NCI-H2081 treated with DMSO at 0.1 percent for 48 hours (cell line): ENCODE results near the gene IHH.

Source experiments
- DNase-seq: peaks from one replicate; lab custom pipeline; 2025; lab: John Stamatoyannopoulos, UW

The IHH gene

GRCh38 chr2:219076253-219076652 lies 15.5 kb upstream of the IHH start:
- DNase-seq, result no peak

GRCh38 chr2:219073413-219074129 lies 12.8 kb upstream of the IHH start:
- DNase-seq, result no peak

DNA sequence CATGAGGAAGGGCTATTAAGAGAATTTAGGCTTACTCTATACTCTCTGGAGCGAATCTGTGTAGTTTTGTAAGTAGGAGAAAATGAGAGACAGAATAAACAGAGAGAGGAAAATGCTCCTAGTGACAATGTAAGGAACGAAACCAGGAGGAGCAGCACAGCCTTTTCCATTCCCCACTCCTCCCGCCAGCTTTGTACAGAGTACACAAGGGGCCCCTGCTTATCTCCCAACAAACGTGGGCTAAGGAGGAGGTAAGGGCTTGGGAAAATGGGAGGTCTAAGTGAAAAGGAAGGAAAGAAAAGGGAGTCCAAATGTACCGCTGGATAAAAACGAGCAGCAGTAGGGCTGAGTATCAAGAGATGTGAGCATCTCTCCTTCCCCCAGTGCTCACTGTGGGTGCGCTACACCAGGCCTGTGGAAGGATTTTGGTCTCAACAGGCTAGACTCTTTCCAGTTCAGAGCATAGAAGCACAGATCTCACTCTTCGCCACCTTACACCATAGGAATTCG lies 12.1 kb upstream of the IHH start:
- DNase-seq, result no peak

- no peak for DNase-seq
Observed at GRCh38 chr2:219071131-219071816, 10.6 kb upstream of the IHH start.

DNA sequence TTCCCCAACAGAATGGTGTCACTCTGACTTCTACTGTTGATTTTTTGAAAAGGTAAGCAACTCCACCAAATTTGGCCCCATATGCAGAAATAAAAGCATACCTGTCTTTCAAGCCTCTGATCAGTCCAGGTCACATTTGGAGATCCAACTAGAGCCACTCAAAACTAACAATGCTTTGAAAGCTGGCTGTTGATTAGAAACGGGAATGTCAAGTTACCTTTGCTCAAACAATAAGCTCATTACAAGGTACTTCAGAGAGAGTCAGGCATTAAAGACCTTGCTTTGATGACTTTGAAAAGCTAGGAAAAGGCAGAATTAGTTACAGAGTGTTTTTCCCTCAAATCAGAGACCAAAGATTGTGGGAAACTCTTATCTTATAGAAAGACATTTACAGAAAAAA lies 4.8 kb upstream of the IHH start:
- DNase-seq, result no peak

GRCh38 chr2:219062081-219062480 lies 1.4 kb upstream of the IHH start:
- no peak for DNase-seq

DNA sequence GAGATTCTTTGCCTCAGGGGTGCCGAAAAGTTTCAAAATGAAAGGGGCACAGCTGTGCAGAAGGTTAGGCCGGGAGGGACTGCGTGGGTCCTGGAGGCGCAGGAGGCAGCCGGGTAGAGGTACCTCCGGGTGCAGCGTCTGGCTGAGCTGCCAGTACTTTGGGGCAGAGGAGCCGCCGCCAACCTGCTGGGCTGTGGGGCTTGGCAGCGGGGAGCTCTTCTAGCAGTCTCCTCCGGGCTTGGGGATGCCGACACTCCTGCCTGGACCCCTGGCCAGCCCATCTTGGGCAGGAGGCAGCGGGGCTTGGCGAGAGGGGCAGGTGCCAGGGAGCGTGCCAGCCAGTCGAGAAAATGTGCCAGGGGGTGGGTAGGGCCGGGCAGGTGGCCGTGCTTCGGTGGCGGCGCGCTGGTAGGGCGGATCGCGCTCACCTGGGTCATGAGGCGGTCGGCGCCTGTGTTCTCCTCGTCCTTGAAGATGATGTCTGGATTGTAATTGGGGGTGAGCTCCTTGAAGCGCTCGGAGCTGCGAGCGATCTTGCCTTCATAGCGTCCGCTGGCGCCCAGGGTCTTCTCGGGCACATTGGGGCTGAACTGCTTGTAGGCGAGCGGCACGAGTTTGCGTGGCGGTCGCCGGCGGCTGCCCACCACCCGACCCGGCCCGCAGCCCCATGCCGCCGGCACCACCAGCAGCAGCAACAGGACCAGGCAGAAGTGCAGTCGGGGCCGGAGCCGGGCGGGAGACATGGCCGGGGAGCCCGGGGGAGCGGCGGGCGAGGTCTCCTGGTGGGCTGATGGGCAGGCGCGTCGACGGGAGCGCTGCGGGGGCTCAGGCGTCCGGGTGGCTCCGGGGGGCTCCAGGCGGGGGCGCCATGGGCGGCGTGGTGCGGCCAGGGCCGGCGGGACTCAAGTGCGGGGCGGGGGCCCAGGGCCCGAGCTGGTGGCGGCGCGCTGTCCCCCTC lies 717 bp downstream of the IHH start:
- DNase-seq, result no peak

DNA sequence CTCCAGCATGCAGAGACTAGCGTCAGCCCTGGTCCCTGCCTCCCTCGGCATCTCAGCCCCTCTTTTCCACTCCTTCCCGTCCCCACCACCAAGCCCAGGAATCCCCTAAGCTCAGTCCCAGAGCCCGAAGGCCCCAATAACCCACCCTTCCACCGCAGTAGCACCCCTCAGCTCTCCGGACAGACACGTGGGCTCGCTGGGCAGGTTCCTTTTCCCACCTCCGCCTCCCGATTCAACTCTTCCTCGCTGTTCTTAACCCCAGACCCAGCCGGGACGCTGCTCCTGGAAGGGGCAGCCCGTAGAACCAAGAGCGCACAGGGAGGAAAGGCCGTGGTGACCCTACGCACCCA lies 1.4 kb downstream of the IHH start:
- no peak for DNase-seq

- no peak for DNase-seq
Observed at GRCh38 chr2:219058541-219059374, 2.0 kb downstream of the IHH start.

DNA sequence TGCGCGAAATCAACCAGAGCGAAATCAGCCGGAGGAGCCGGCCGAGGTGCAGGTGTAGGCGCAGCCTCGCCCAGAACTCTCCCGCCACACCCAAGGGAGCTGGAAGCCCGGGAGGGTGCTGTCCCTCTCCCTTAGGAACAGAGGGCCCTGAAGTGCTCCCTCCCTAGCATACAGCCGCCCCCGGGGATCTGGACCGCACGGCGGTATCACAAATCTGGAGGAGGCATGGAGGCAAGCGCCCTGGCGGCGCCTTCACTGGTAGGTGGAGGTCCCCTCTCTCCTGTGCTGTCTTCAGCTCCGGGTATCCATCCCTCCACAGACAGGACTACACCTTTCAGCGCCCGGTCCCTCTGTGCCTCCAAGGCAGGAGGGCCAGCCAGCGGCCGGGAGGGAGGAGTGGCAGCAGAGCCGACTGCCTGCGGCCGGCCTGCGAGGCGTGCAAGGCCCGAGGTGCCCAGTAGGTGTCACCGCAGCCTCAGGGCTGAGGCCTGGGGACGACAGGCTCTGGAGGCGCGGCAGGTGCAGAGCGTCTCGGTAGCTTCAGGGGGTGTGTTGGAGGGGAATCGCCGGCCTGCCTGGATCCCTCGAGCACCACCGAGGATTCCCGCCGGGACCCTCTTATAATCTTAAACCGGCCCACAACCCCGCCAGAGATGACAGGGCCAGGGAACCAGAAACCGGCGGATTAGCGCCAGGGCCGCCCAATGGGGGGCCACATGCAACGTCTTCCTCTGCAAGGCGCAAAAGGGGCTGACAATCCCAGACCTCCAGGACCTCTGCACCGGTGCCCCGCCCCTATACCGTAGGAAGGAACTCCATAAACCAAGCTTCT lies 2.8 kb downstream of the IHH start:
- no peak for DNase-seq

- no peak for DNase-seq
Observed at GRCh38 chr2:219056896-219057708, 3.6 kb downstream of the IHH start.

- no peak for DNase-seq
Observed at GRCh38 chr2:219056176-219056895, 4.4 kb downstream of the IHH start.

- no peak for DNase-seq
Observed at GRCh38 chr2:219054956-219055903, 5.5 kb downstream of the IHH start.

- DNase-seq, result no peak
Observed at GRCh38 chr2:219049282-219049681, 11.4 kb downstream of the IHH start.

- no peak for DNase-seq
Observed at GRCh38 chr2:219045937-219046550, 14.7 kb downstream of the IHH start.

- no peak for DNase-seq
Observed at GRCh38 chr2:219042750-219043149, 18.0 kb downstream of the IHH start.

- no peak for DNase-seq
Observed at GRCh38 chr2:219042157-219042556, 18.6 kb downstream of the IHH start.

GRCh38 chr2:219041252-219041651 lies 19.5 kb downstream of the IHH start, which contains the start of gene CFAP65:
Gene CFAP65 (minus strand): TSS chr2:219041516. CDS start chr2:219039048, 2,468 bp downstream.
- no peak for DNase-seq
